Endothelial cell of umbilical vein (primary cell): ENCODE measurements around the gene OPRL1. TPM values are rescaled to one million over a fixed set of nuclear protein-coding genes. Genes with fewer than 3 reads are reported as not detected.

Source experiments
- BruUV-seq: library from RNA; stranded (reverse); fragments of 400-500 nt; replicated peaks from 2 replicates; lab custom pipeline; 2021; lab: Mats Ljungman, UMichigan
- CTCF ChIA-PET: fragments of 300-600, 350-600 bp; sonication (Branson Sonifier 250); formaldehyde crosslinking; loops from one replicate; lab custom pipeline; 2021; ENCODE audit warnings: antibody characterized with exemption, inconsistent platforms; lab: Charles Lee
- POLR2A ChIA-PET: fragments of 300-600, 350-600 bp; sonication (Branson Sonifier 250); formaldehyde crosslinking; loops from one replicate; lab custom pipeline; 2021; ENCODE audit warnings: antibody characterized with exemption, inconsistent platforms; lab: Charles Lee
- DNase-seq: peaks from one replicate; pipeline ENCODE4 v3.0.0-alpha.2; 2011; ENCODE audit warnings: low read depth, low spot score
- FAIRE-seq: peaks from 2 replicates; lab custom pipeline; 2011; peaks lifted over from hg19 to GRCh38; lab: Jason Lieb, UNC
- H2AFZ ChIP-seq: 2 replicates; pipeline ENCODE4 v1.6.0; 2012; ENCODE audit warnings: low read depth, low read length, control low read depth, inconsistent platforms
- H3K27ac ChIP-seq: 2 replicates; pipeline ENCODE4 v1.5.1; 2011; ENCODE audit warnings: low read depth, mild to moderate bottlenecking, control low read depth, low read length, moderate library complexity; ENCODE audit not compliant: insufficient read depth
- H3K27me3 ChIP-seq, 2 experiments: 2 replicates each; pipeline versions ENCODE4 v1.6.0 to v1.6.1; 2011; ENCODE audit warnings: low read length in 2 of 2, mixed read lengths in 1 of 2; ENCODE audit not compliant: control insufficient read depth in 2 of 2, insufficient read depth in 2 of 2
- H3K36me3 ChIP-seq, 2 experiments: 2 replicates in 1 of 2; 3 replicates in 1 of 2; pipeline ENCODE4 v1.5.1; 2011; ENCODE audit warnings: low read length in 2 of 2, mild to moderate bottlenecking in 1 of 2, moderate library complexity in 1 of 2; ENCODE audit not compliant: control insufficient read depth in 2 of 2, insufficient read depth in 2 of 2; ENCODE audit errors: extremely low read depth in 1 of 2
- H3K4me1 ChIP-seq: 3 replicates; pipeline ENCODE4 v1.5.1; 2011; ENCODE audit warnings: mild to moderate bottlenecking, low read length; ENCODE audit not compliant: control insufficient read depth, insufficient read depth; ENCODE audit errors: extremely low read depth
- H3K4me2 ChIP-seq: 2 replicates; pipeline ENCODE4 v1.6.1; 2011; ENCODE audit warnings: low read length, control low read depth, mixed read lengths; ENCODE audit not compliant: insufficient read depth
- H3K4me3 ChIP-seq, 3 experiments: fragments of 200-600 bp in 1 of 3; sonication (generic), shearing (Covaris generic) in 1 of 3; replicated peaks in 1 of 3; 2 replicates each; pipeline ENCODE4 v1.5.1; 2011 to 2016; ENCODE audit warnings: control low read depth in 3 of 3, low read length in 3 of 3, mild to moderate bottlenecking in 2 of 3, inconsistent platforms in 1 of 3, low read depth in 1 of 3, moderate library complexity in 1 of 3; ENCODE audit not compliant: insufficient read depth in 1 of 3
- H3K79me2 ChIP-seq: 2 replicates; pipeline ENCODE4 v1.6.0; 2012; ENCODE audit warnings: low read length, inconsistent platforms; ENCODE audit not compliant: control insufficient read depth, insufficient read depth
- H3K9ac ChIP-seq: replicated peaks from 2 replicates; pipeline ENCODE3; 2011; ENCODE audit warnings: low read length, control low read depth; ENCODE audit not compliant: insufficient read depth; ENCODE audit errors: extremely low read depth
- H3K9me1 ChIP-seq: replicated peaks from 3 replicates; pipeline ENCODE4 v1.6.0; 2011; ENCODE audit warnings: mild to moderate bottlenecking, low read length; ENCODE audit not compliant: control insufficient read depth, insufficient read depth; ENCODE audit errors: extremely low read depth
- H3K9me3 ChIP-seq: replicated peaks from 2 replicates; pipeline ENCODE4 v1.5.1; 2012; ENCODE audit warnings: low read length, inconsistent platforms; ENCODE audit not compliant: control insufficient read depth, insufficient read depth
- H4K20me1 ChIP-seq: replicated peaks from 2 replicates; pipeline ENCODE3; 2011; ENCODE audit warnings: mild to moderate bottlenecking, low read length; ENCODE audit not compliant: control insufficient read depth, insufficient read depth; ENCODE audit errors: extremely low read depth
- CTCF ChIP-seq, 2 donors: IDR thresholded peaks; 1 replicate in 1 of 2; 2 replicates in 1 of 2; pipeline ENCODE4 v1.5.1; 2011; ENCODE audit warnings: low read length in 2 of 2, mild to moderate bottlenecking in 2 of 2, moderate library complexity in 2 of 2, control low read depth in 1 of 2, inconsistent platforms in 1 of 2, low read depth in 1 of 2; ENCODE audit not compliant: insufficient read depth in 1 of 2; ENCODE audit errors: extremely low read depth in 1 of 2
- EZH2 ChIP-seq: IDR thresholded peaks from 2 replicates; pipeline ENCODE4 v1.6.1; 2012; ENCODE audit warnings: borderline replicate concordance, low read depth, mild to moderate bottlenecking, moderate library complexity, low read length, inconsistent platforms; ENCODE audit not compliant: severe bottlenecking
- FOS ChIP-seq: IDR thresholded peaks from 2 replicates; pipeline ENCODE4 v1.6.1; 2011; ENCODE audit warnings: mild to moderate bottlenecking, low read length, moderate library complexity, borderline replicate concordance; ENCODE audit not compliant: insufficient read depth
- GATA2 ChIP-seq: IDR thresholded peaks from 2 replicates; pipeline ENCODE4 v1.7.0; 2011; ENCODE audit warnings: low read depth, mild to moderate bottlenecking, moderate library complexity, mixed read lengths, low read length; ENCODE audit not compliant: insufficient read length, insufficient read depth
- JUN ChIP-seq: IDR thresholded peaks from 2 replicates; pipeline ENCODE4 v1.6.1; 2011; ENCODE audit warnings: borderline replicate concordance, low read depth; ENCODE audit not compliant: insufficient read length, insufficient read depth
- MAX ChIP-seq: IDR thresholded peaks from 2 replicates; pipeline ENCODE4 v1.6.1; 2011; ENCODE audit not compliant: insufficient read depth, insufficient read length
- MYC ChIP-seq: IDR thresholded peaks from one replicate; pipeline ENCODE4 v1.6.1; 2011; ENCODE audit warnings: mild to moderate bottlenecking, low read depth, low read length
- POLR2A ChIP-seq: IDR thresholded peaks from 2 replicates; pipeline ENCODE4 v1.6.1; 2012; ENCODE audit warnings: low read depth, mild to moderate bottlenecking, control low read depth, low read length
- POLR2AphosphoS5 ChIP-seq: IDR thresholded peaks from 2 replicates; pipeline ENCODE4 v1.6.1; 2012; ENCODE audit warnings: low read depth, mild to moderate bottlenecking, control low read depth, low read length, moderate library complexity; ENCODE audit not compliant: insufficient read depth
- dilution Hi-C: fragments of 300-500 bp; cut with MboI; formaldehyde crosslinking; loops from one replicate; pipeline ENCODE4 v1.15.0; 2019; ENCODE audit warnings: low sequenced_read_pairs; ENCODE audit not compliant: extremely low pct_ligation_motif_present
- intact Hi-C: fragments of 100-400 bp; cut with micrococcal nuclease; formaldehyde crosslinking; loops from one replicate; pipeline ENCODE4 v1.10.0; 2022
- polyA plus RNA-seq, 4 experiments: library from polyadenylated mRNA; depleted of rRNA in 3 of 4; stranded (reverse) in 3 of 4; unstranded in 1 of 4; fragments of >200 nt; gene quantifications; 2 replicates each; pipeline versions ENCODE4 v1.2.1 to v1.2.3, GENCODE V29; 2011 to 2012; ENCODE audit warnings: missing spikeins in 1 of 4
- total RNA-seq: library from RNA; stranded (reverse); gene quantifications from 2 replicates; pipeline ENCODE4 v1.2.3, GENCODE V29; 2021

OPRL1 gene
- total and polyA plus RNA-seq, 2 donors (not counting 3 experiments of a cell fraction or from before 2014, with no cell fraction given), result 1.9 to 2.0 TPM

DNA sequence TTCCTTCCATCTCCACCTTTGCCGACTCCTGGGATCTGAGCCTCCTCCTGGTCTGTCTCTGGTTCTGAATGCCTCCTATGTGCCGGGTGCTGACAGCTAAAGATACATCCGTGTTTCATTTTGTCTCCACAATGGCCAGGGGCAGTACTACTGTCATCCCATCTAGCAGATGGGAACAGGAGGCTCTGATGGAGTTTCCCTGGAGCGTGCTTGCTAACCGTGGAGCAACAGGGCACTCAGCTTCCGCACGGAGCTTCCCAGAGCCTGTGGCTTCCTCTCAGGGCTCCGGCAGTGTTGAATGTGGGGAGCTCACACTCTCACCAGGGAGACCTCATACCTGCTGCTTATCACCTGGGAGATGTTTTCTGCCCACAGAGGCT is 39.4 kb downstream of the OPRL1 start:
- dilution Hi-C loops, result no loop called here
- no TSS peak for BruUV-seq

More for the DNA sequence above, 39.4 kb downstream of the OPRL1 start:
- DNase-seq (no peak), FAIRE-seq (no peak)
- Histone ChIP-seq H3K9ac (no peak overlapping the region), H3K9me1 (no peaks in the 10 kb centered on the region), H3K27ac (no peak overlapping the region), H3K36me3 (no peaks in the 10 kb centered on the region), H4K20me1 (no peaks in the 10 kb centered on the region), H3K4me1 (no peaks in the 10 kb centered on the region), H3K79me2 (no peaks in the 10 kb centered on the region), H3K9me3 (no peaks in the 10 kb centered on the region), H3K4me3 (no peak overlapping the region), H3K4me2 (no peak overlapping the region), H3K27me3 (peaks cover 9 to 10% of the 10 kb centered on the region in 2 experiments), H2AFZ (no peak overlapping the region)
- intact Hi-C loops, result no loop called here
- TF ChIP-seq POLR2A (no peak), GATA2 (no peak), MYC (no peak), EZH2 (no peak), FOS (no peak), MAX (no peak), JUN (no peak), POLR2AphosphoS5 (no peak), CTCF (IDR thresholded peaks at IDR 0.05; ENCODE audit: extremely low read depth in 1 of 2, insufficient read depth in 1 of 2, low read depth in 1 of 2, low read length in 2 of 2) (no peak)
- CTCF ChIA-PET, result interaction anchor here (1.1 to 8.0 kb wide), 7 partner anchors 17 to 810 kb away, joined by 4 to 66 read pairs (median 18); partner anchors contain the start of genes LKAAEAR1, PRPF6 and SAMD10
- POLR2A ChIA-PET, result no interaction called here
